Cerebellar nuclear complex (tissue), 1 donor: ENCODE data around the gene SERTM2.

ENCODE experiments used
- DNase-seq, 2 experiments: peaks; one replicate each; lab custom pipeline; 2025; lab: John Stamatoyannopoulos, UW

The SERTM2 gene

GRCh38 chrX:111560801-111561200 lies 49.4 kb downstream of the SERTM2 start:
- no peak for DNase-seq

- no peak for DNase-seq
These were observed 50.4 kb downstream of the SERTM2 start for GRCh38 chrX:111561851-111562250.

DNA sequence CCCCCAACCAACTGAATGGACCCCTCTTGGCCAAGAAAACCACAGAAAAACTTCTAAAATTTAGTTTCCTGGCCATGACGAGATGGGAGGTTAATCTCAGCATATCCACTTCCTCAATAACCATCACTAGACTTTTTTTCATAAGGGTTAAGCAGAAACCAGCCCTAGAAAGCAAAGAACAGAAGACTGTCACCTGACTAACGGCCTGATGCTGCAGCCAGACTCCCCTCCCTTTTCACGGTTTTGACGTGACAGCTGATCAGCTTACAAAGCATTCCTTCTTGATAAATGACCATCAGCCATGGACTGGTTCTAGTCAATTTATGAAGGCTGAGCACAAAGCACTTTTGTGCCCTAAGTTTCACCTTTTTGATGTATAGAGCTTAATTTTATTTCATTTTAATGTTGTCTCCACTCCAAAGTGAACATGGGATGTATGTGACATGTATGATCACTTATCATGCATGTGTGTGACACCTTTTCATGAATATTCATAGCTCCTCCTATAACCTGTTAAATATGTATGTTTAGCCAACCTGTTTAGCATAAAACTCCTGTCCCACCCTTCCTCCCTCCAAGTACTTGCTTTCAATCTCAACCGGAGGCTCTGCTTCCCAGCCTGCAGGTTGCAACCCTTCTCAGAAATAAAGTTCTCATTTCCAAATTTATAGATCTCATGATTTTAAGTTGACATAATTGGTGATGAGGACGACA lies 56.3 kb downstream of the SERTM2 start:
- no peak for DNase-seq

DNA sequence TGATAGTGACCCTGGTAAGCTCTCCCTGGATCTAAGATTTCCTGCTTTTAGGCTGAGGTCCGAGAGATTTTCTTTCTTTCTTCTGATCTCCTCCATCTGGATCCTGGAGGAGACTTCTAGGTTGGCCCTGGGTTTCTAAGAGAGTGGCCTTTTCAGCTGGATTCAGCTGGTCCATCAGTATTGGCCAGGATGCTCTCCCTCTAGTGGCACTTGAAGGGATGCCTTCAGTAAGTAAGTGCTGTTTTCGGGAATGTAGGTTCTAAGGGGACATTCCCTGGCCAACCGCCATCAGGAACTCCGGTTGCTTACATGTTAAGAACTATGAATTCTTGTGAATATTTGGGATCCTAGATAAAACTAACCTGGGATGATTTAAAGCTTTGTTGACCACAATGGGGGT lies 56.9 kb downstream of the SERTM2 start:
- DNase-seq = peak in 1 of 2 experiments; percentile 0

DNA sequence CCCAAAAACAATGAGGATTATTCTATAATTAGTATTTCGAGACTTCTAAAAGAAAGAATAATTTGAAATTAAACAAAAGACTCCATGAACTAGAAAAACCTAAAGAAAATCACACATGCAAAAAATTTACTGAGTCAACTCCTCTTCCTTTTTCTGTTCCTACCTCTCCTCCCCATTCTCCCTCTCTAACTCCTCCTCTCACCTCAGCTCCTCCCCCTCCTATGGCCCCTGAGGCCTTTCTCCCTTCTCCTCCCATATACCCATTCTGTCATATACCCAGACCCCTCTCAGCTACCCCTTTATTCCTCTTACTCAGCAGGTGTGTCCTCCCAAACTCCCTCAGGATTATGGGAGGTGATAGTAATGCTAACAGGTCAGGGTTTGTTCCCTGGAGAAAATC lies 57.4 kb downstream of the SERTM2 start:
- DNase-seq = no peak
